Karpas-422 (cell line): ENCODE results near the gene RAB3D. TPM values are rescaled to one million over a fixed set of nuclear protein-coding genes. Genes with fewer than 3 reads are reported as not detected.
"Not testable (repeated sequence)": the region's sequence is repeated elsewhere in the genome, so short reads cannot be mapped to it uniquely, and the experiment has no call there.

Experiments
- DNase-seq: peaks from one replicate; pipeline ENCODE4 v3.0.0-alpha.2; 2015
- H2AFZ ChIP-seq: fragments of 200-600 bp; sonication (generic); 2 replicates; pipeline ENCODE4 v1.6.1; 2014; ENCODE audit warnings: antibody characterized with exemption, low read length, mixed read lengths
- H3K27ac ChIP-seq: fragments of 200-600 bp; sonication (generic); 2 replicates; pipeline ENCODE4 v1.5.1; 2014; ENCODE audit warnings: mild to moderate bottlenecking, low read length, moderate library complexity
- H3K27me3 ChIP-seq: fragments of 200-600 bp; sonication (generic); 2 replicates; pipeline ENCODE4 v1.6.1; 2014; ENCODE audit warnings: low read length, mixed read lengths
- H3K36me3 ChIP-seq: fragments of 200-600 bp; sonication (generic); 2 replicates; pipeline ENCODE4 v1.6.1; 2014; ENCODE audit warnings: low read length, mixed read lengths; ENCODE audit not compliant: insufficient read depth
- H3K4me1 ChIP-seq: fragments of 200-600 bp; sonication (generic); 2 replicates; pipeline ENCODE4 v1.6.1; 2014; ENCODE audit warnings: mild to moderate bottlenecking, low read length, mixed read lengths
- H3K4me2 ChIP-seq: fragments of 200-600 bp; sonication (generic); 2 replicates; pipeline ENCODE4 v1.6.1; 2014; ENCODE audit warnings: low read length, low read depth, mild to moderate bottlenecking; ENCODE audit not compliant: poor library complexity, severe bottlenecking
- H3K4me3 ChIP-seq: fragments of 200-600 bp; sonication (generic); 2 replicates; pipeline ENCODE4 v1.5.1; 2014; ENCODE audit warnings: mild to moderate bottlenecking, antibody characterized with exemption, low read length, mixed read lengths
- H3K79me2 ChIP-seq: fragments of 200-600 bp; sonication (generic); 2 replicates; pipeline ENCODE4 v1.6.1; 2014; ENCODE audit warnings: mild to moderate bottlenecking, low read length, mixed read lengths
- H3K9ac ChIP-seq: fragments of 200-600 bp; sonication (generic); 2 replicates; pipeline ENCODE4 v1.6.0; 2014; ENCODE audit warnings: low read length
- H3K9me2 ChIP-seq: fragments of 200-600 bp; sonication (generic), shearing (Covaris generic); replicated peaks from 2 replicates; pipeline ENCODE4 v1.6.0; 2014; ENCODE audit warnings: mild to moderate bottlenecking, low read length, moderate library complexity; ENCODE audit not compliant: insufficient read depth
- H3K9me3 ChIP-seq: fragments of 300-700, 200-600 bp; sonication (generic); 2 replicates; pipeline ENCODE4 v1.6.1; 2014; ENCODE audit warnings: low read length, mixed read lengths
- H4K20me1 ChIP-seq: fragments of 200-600 bp; sonication (generic); 2 replicates; pipeline ENCODE4 v1.6.1; 2014; ENCODE audit warnings: mild to moderate bottlenecking, antibody characterized with exemption, low read length, low read depth; ENCODE audit not compliant: insufficient read depth
- total RNA-seq: library from RNA; depleted of rRNA; stranded (reverse); fragments of >200 nt; shearing (Covaris generic); gene quantifications from 2 replicates; pipeline ENCODE4 v1.2.3, GENCODE V29; 2014; ENCODE audit warnings: low replicate concordance

The RAB3D gene
- total RNA-seq, 1 experiment from 2014 or later: 8.6 TPM

DNA sequence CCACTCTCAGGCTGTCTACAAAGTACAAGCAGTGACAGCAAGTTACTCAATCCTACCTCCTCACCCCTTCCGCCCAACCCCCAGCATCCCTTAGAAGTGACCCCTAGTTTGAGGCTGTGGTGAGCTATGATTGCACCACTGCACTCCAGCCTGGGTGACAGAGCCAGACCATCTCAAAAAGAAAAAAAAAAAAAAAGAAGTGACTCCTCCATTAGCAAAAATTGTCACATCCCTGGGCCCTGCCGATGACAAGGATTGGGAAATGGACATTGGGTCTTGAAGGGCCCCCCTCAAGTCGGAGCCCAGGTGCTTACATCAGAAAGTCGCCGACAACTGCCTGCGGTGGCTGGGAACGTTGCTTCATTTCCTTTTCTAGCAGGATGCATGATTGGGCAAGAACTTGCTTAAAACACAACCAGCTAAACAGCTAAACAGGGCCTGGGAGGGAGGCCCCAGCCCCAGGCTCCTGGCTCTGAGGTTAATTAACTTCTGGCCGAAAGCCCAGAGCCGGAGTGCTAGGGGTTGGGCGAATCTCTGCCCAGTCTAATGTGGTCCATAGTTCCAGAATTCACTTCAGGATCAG is 15.3 kb downstream of the RAB3D start:
- Histone ChIP-seq H3K9ac (no peak overlapping the region), H3K4me2 (no peak overlapping the region), H2AFZ (no peak overlapping the region), H3K9me3 (no peaks in the 10 kb centered on the region), H3K36me3 (no peaks in the 10 kb centered on the region), H3K79me2 (no peaks in the 10 kb centered on the region), H3K4me3 (no peak overlapping the region), H3K9me2 (no peaks in the 10 kb centered on the region), H3K27me3 (no peaks in the 10 kb centered on the region), H4K20me1 (no peaks in the 10 kb centered on the region), H3K4me1 (no peaks in the 10 kb centered on the region), H3K27ac (no peak overlapping the region)
- DNase-seq: peak; percentile 23

- Histone ChIP-seq H3K27ac (no peak overlapping the region), H3K4me2 (no peak overlapping the region), H3K9ac (no peak overlapping the region), H3K9me3 (no peaks in the 10 kb centered on the region), H3K79me2 (no peaks in the 10 kb centered on the region), H2AFZ (no peak overlapping the region), H4K20me1 (no peaks in the 10 kb centered on the region), H3K27me3 (no peaks in the 10 kb centered on the region), H3K4me3 (no peak overlapping the region), H3K9me2 (no peaks in the 10 kb centered on the region), H3K4me1 (no peaks in the 10 kb centered on the region), H3K36me3 (no peaks in the 10 kb centered on the region)
- DNase-seq: no peak
These were observed 15.8 kb downstream of the RAB3D start for GRCh38 chr19:11323601-11324078.

DNA sequence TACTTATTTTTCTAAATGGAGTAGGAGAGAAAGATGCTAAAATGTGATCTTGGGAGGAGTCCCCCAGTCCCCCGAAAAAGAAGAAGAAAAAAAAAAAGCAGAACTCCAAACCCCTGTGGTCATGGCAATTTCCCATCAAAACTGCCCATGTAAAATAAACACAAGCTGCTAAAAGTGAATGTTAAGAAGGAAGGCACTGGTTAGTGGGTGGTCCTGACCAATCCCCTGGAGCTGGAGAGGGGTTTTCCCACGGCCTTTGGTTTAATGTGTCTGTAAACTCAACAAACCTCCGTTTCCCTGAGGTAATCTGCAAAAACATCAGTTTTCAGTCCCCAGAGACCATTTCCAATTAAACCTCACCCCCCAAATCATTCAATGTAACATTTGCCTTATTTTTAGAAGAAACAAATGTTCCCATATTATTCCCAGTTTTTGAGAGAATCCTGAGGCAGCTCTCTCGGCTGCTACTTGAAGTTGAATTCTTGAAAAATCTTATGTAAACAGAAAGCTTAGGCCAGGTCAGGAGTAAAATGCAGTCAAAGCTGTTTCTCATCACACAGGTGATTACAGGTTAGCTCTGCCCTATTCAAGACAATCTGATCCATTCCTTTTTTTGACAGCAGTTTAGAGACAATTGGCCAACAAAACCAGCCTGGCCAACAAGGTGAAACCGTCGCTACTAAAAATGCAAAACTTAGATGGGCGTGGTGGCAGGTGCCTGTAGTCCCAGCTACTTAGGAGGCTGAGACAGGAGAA is 17.0 kb downstream of the RAB3D start:
- Histone ChIP-seq H3K4me2 (no peak overlapping the region), H3K27ac (no peak overlapping the region), H3K4me1 (no peaks in the 10 kb centered on the region)

GRCh38 chr19:11321191-11322126 is 18.0 kb downstream of the RAB3D start:
- no peaks in the 10 kb centered on the region for H3K9me2 ChIP-seq
- no peak overlapping the region for H3K27ac ChIP-seq
- H3K79me2 ChIP-seq: no peaks in the 10 kb centered on the region
- peak; percentile 42 for DNase-seq
- H3K9ac ChIP-seq: no peak overlapping the region
- no peaks in the 10 kb centered on the region for H3K27me3 ChIP-seq
- H3K36me3 ChIP-seq: no peaks in the 10 kb centered on the region
- no peaks in the 10 kb centered on the region for H3K4me1 ChIP-seq
- H3K9me3 ChIP-seq: no peaks in the 10 kb centered on the region
- H3K4me3 ChIP-seq: no peak overlapping the region
- H3K4me2 ChIP-seq: no peak overlapping the region
- no peaks in the 10 kb centered on the region for H4K20me1 ChIP-seq
- no peak overlapping the region for H2AFZ ChIP-seq

More for the DNA sequence above, 17.0 kb downstream of the RAB3D start:
- no peaks in the 10 kb centered on the region for H3K79me2 ChIP-seq
- DNase-seq: no peak
- no peaks in the 10 kb centered on the region for H3K36me3 ChIP-seq
- no peaks in the 10 kb centered on the region for H3K27me3 ChIP-seq
- H2AFZ ChIP-seq: no peak overlapping the region
- no peak overlapping the region for H3K4me3 ChIP-seq
- H3K9ac ChIP-seq: no peak overlapping the region
- no peaks in the 10 kb centered on the region for H3K9me2 ChIP-seq
- no peaks in the 10 kb centered on the region for H4K20me1 ChIP-seq
- H3K9me3 ChIP-seq: no peaks in the 10 kb centered on the region

- not testable (repeated sequence) for H4K20me1 ChIP-seq, H3K27ac ChIP-seq, H3K9me2 ChIP-seq, H3K36me3 ChIP-seq, H3K9ac ChIP-seq, H3K9me3 ChIP-seq, H3K4me2 ChIP-seq, H2AFZ ChIP-seq, H3K4me1 ChIP-seq, H3K27me3 ChIP-seq, H3K79me2 ChIP-seq, H3K4me3 ChIP-seq
- peak; percentile 45 for DNase-seq
These were observed 19.0 kb downstream of the RAB3D start for GRCh38 chr19:11320278-11320995.

DNA sequence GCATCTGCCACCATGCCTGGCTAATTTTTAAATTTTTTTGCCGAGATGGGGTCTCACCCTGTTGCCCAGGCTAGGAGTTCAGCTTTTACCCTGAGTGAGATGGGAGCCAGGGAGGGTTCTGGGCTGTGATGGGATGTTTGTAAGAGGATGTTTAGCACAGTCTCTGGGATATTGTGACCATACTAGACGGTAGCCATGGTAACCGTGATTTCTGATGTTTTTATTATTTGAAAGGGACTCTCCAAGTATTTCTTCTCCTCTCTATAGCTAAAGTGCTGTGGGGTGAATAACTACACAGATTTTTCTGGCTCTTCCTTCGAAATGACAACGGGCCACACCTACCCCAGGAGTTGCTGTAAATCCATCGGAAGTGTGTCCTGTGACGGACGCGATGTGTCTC is 33.1 kb downstream of the RAB3D start:
- DNase-seq: peak; percentile 28
- no peaks in the 10 kb centered on the region for H3K27me3 ChIP-seq
- H3K4me3 ChIP-seq: no peak overlapping the region
- H3K4me1 ChIP-seq: no peaks in the 10 kb centered on the region
- H3K27ac ChIP-seq: no peak overlapping the region
- no peaks in the 10 kb centered on the region for H3K36me3 ChIP-seq
- no peaks in the 10 kb centered on the region for H3K9me2 ChIP-seq
- H3K9me3 ChIP-seq: no peaks in the 10 kb centered on the region
- H3K79me2 ChIP-seq: no peaks in the 10 kb centered on the region
- no peak overlapping the region for H3K4me2 ChIP-seq
- no peak overlapping the region for H3K9ac ChIP-seq
- H2AFZ ChIP-seq: no peak overlapping the region
- H4K20me1 ChIP-seq: no peaks in the 10 kb centered on the region

GRCh38 chr19:11304936-11305335 is 34.5 kb downstream of the RAB3D start:
- Histone ChIP-seq H2AFZ (no peak overlapping the region), H3K27ac (no peak overlapping the region), H3K4me1 (no peaks in the 10 kb centered on the region), H3K4me2 (no peak overlapping the region), H3K9me2 (no peaks in the 10 kb centered on the region), H3K9me3 (no peaks in the 10 kb centered on the region), H3K4me3 (no peak overlapping the region), H3K27me3 (no peaks in the 10 kb centered on the region), H3K36me3 (no peaks in the 10 kb centered on the region), H4K20me1 (no peaks in the 10 kb centered on the region), H3K79me2 (no peaks in the 10 kb centered on the region), H3K9ac (no peak overlapping the region)
- DNase-seq: peak; percentile 23

- DNase-seq: no peak
- Histone ChIP-seq H3K27me3 (no peaks in the 10 kb centered on the region), H2AFZ (no peak overlapping the region), H3K4me1 (no peaks in the 10 kb centered on the region), H4K20me1 (no peaks in the 10 kb centered on the region), H3K9me2 (no peaks in the 10 kb centered on the region), H3K36me3 (no peaks in the 10 kb centered on the region), H3K4me2 (no peak overlapping the region), H3K9me3 (no peaks in the 10 kb centered on the region), H3K27ac (no peak overlapping the region), H3K79me2 (no peaks in the 10 kb centered on the region), H3K4me3 (no peak overlapping the region), H3K9ac (no peak overlapping the region)
These were observed 38.7 kb downstream of the RAB3D start for GRCh38 chr19:11300811-11301120.
